GM12892 (cell line): ENCODE data around the gene SH3RF1.

Experiments
- POLR2A ChIP-seq: IDR thresholded peaks from 2 replicates; pipeline ENCODE4 v1.6.1; 2011; ENCODE audit warnings: low read depth, low read length, control low read depth
- TAF1 ChIP-seq: IDR thresholded peaks from 2 replicates; pipeline ENCODE4 v1.6.1; 2011; ENCODE audit warnings: low read depth, mild to moderate bottlenecking, control low read depth, low read length, borderline replicate concordance

DNA sequence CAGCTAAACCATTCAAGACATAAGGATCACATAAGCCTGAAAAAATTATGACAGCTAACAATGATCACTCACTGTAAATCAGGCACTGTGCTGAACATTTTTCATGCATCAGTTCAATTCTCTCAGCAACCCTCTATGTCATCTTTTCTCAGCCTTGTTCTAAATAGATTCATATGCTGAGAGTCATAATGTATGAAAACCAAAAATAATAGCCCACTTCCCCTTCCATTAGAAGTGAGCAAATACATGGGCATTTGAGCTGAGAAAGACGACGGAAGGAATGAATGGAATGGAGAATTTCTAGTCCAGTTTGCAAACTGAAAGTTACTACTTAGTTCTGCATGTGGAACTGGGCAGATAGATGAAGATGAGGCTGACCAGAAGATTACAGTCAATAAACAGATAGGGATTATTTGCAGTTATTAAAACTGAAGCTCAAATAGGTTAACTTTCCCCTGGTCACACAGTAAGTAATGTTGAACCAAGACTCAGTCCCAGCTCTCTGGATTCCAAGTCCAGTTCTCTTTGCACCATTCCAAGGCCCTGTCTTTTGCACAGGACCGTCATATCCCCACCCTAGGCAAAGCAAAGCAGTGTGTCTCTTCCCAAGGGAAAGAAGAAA lies 1.6 kb upstream of the SH3RF1 start:
- TF ChIP-seq TAF1 (no peak), POLR2A (no peak)
